RPMI8226 (cell line): ENCODE measurements around the gene PRMT7.
"Not testable (repeated sequence)": the region's sequence is repeated elsewhere in the genome, so short reads cannot be mapped to it uniquely, and the experiment has no call there.

Experiments used
- DNase-seq: peaks from one replicate; pipeline ENCODE4 v3.0.0-alpha.2; 2015

PRMT7 gene

GRCh38 chr16:68284847-68285246 is 26.0 kb upstream of the PRMT7 start:
- DNase-seq, result peak; percentile 83

GRCh38 chr16:68285683-68286082 is 25.1 kb upstream of the PRMT7 start:
- DNase-seq, result no peak

- no peak for DNase-seq
Measured at GRCh38 chr16:68286153-68287074, 24.4 kb upstream of the PRMT7 start.

GRCh38 chr16:68287276-68288251 is 23.3 kb upstream of the PRMT7 start:
- DNase-seq, result no peak

- DNase-seq, result no peak
Measured at GRCh38 chr16:68288252-68288650, 22.6 kb upstream of the PRMT7 start.

GRCh38 chr16:68288796-68289195 is 22.0 kb upstream of the PRMT7 start:
- not testable (repeated sequence) for DNase-seq

- no peak for DNase-seq
Measured at GRCh38 chr16:68289202-68289601, 21.6 kb upstream of the PRMT7 start.

GRCh38 chr16:68289621-68290329 is 21.0 kb upstream of the PRMT7 start:
- DNase-seq, result no peak

GRCh38 chr16:68290450-68290849 is 20.4 kb upstream of the PRMT7 start:
- no peak for DNase-seq

GRCh38 chr16:68291227-68291626 is 19.6 kb upstream of the PRMT7 start:
- no peak for DNase-seq

GRCh38 chr16:68292425-68292824 is 18.4 kb upstream of the PRMT7 start:
- DNase-seq, result no peak

GRCh38 chr16:68296291-68296690 is 14.5 kb upstream of the PRMT7 start:
- no peak for DNase-seq

- no peak for DNase-seq
Measured at GRCh38 chr16:68296693-68297092, 14.1 kb upstream of the PRMT7 start.

- no peak for DNase-seq
Measured at GRCh38 chr16:68297908-68298307, 12.9 kb upstream of the PRMT7 start.

GRCh38 chr16:68298312-68298711 is 12.5 kb upstream of the PRMT7 start:
- no peak for DNase-seq

GRCh38 chr16:68298907-68299561 is 11.8 kb upstream of the PRMT7 start:
- no peak for DNase-seq

- no peak for DNase-seq
Measured at GRCh38 chr16:68299571-68300453, 11.0 kb upstream of the PRMT7 start.

GRCh38 chr16:68300734-68301459 is 9.9 kb upstream of the PRMT7 start:
- DNase-seq, result no peak

- DNase-seq, result no peak
Measured at GRCh38 chr16:68306633-68307032, 4.2 kb upstream of the PRMT7 start.

GRCh38 chr16:68309799-68310198 is 1.0 kb upstream of the PRMT7 start:
- DNase-seq, result no peak

GRCh38 chr16:68310437-68310773 is 414 bp upstream of the PRMT7 start:
- no peak for DNase-seq
